HG03432 (cell line): ENCODE measurements around the gene MAPK8.

Experiments
- ATAC-seq: cut with Tn5 transposase; IDR thresholded peaks from one replicate; pipeline ENCODE4 v1.9.1; 2021; ENCODE audit warnings: mild to moderate bottlenecking, moderate library complexity; ENCODE audit not compliant: unreplicated experiment

The MAPK8 gene

DNA sequence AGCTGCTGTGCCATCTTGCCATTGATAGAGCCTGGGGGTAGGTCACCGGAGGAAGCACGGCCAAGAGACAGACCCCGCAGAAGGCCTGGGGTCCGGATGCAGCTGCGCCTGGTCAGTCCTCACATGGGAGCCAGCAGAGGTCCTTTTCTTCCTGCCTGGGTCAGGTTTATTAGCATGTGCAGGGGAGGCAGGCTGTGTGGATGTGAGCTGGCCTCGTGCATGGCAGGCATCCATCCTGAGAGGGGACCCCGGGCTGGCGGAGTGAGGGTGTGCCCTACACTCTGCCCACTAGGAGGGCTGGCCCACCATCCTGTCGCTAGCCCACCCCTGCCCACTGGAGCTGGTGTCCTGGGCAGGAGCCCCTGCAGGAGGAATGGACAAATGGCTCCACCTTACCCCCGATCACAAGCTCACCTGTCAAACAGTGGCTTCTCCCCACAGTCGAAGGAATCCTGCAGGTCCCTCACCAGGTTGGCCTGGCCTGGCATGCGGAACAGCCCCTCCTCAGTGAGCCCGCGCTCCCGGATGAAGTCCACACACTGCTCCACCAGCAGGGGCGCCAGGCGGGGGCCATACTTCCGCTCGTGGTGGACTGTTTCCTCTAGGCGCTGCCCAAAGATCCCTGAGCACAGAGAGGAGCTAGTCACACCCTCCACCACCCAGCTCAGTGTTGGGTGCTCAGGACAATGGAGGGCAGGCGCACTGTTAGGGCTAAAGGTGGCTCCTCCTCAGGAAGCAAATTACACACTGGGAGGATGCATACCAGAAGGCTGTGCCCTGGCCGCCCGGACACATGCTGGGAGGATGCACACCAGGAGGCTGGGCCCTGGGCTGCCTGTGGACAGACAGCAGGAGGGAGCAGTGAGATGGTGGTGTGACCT is 153.0 kb downstream of the MAPK8 start:
- no peak for ATAC-seq

DNA sequence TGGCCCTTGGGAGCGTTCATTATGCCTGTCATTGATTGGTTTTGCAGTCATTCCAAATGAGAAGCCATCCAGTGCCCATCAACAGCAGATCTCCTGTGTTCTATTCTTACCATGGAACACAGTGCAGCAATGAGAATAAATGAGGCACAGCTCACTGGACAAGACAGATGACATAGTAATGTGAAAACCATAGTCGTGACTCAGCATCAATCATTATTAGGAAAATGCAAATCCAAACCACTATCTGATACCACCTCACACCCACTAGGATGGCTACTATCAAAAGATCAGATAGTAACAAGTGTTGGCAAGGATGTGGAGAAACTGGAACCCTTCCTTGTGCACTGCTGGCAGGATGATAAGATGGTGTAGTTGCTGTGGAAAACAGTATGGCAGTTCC is 153.7 kb downstream of the MAPK8 start:
- ATAC-seq: no peak

DNA sequence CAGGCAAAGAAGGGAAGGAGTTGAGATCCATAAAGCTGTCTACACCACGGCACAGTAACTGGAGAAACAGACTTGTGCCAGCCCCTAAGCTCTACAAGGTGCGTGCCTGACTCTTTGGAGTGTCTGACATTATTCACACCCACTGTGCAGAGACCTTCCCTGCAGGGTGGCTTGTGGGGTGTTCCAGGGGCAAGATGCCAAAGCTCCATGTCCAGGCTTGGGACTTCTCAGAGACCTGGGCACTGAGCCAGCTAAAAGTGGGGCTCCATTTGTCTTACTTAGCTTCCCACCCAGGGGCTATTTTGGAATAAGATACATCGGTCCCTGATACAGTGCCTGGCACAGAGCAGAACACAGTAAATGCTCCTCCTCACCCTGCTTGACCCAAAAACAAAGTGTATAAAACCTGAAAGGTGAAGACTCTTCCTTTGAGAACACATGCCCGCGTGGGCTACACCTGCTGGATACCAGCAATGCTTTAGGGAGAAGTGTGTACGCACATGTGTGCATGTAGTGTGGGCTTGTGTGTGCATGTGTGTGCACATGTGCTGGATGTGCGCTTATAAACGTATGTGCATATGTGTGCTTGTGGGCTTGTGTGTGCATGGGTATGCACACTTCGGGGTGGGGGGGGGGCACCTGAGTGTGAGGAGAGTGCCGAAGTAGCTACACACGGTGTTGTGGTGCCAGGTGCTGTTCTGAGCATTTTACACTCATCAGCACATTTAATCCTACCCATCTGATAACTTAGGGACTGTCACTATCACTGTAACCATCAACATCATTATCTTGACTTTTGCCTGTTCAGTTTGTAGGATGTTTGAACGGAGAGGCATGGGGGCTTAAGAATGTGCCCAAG is 155.4 kb downstream of the MAPK8 start:
- no peak for ATAC-seq

DNA sequence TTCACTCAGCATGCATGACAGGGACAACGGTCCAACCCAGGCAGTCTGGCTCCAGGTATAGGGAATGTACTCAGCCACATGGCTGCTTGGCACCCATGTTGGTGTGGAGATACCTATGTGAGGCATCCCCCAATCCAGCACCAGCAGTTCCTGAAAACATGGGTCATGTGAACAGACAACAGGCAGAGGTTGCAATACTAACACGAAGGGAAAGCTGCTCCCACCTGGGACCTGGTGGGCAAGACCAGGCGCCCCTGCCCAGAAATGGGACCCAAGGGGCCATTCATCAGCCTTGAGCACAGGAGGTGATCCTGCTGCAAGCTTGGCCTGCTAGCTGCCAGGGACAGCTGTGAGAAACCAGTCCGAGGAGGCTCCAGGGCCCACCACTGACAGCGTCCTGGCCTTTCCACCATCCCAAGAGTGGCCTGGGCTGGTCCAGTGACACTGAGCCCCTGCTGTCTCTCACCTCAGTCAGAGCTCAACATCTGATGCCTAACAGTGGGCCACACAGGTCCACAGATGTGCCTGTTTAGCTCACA is 156.1 kb downstream of the MAPK8 start:
- ATAC-seq: no peak

DNA sequence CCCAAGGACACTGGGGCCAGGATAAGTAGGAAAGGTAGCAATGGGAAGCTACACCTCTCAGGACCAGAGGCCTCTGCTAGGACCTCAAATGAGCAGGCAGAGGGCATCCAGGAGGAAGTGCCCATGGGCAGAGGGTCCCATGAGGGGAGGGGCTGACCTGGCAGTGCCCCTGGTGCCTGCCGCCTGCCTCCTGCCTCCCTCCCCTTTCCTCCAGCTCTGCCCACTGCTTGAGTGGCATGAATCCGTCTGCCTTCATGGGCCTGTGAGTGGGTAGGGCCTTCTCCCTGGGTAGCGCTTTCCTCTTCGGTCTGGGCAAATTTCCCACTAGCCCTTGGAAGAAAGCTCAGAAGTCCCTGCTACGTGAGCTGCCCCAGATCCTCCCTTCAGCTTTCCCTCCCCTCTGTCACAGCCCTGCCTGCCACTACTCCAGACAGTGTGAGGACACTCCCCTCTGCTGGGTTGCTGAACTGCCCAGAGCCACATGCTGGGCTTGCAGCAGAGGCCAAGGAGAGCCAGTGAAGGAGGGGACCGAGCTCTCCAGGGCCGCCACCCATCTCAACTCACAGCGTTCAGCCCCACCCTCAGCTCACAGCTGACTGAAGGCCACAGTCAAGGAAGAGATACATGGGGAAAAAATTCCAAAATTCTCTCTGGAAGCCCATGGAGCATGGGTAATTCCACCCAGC is 157.0 kb downstream of the MAPK8 start:
- no peak for ATAC-seq

DNA sequence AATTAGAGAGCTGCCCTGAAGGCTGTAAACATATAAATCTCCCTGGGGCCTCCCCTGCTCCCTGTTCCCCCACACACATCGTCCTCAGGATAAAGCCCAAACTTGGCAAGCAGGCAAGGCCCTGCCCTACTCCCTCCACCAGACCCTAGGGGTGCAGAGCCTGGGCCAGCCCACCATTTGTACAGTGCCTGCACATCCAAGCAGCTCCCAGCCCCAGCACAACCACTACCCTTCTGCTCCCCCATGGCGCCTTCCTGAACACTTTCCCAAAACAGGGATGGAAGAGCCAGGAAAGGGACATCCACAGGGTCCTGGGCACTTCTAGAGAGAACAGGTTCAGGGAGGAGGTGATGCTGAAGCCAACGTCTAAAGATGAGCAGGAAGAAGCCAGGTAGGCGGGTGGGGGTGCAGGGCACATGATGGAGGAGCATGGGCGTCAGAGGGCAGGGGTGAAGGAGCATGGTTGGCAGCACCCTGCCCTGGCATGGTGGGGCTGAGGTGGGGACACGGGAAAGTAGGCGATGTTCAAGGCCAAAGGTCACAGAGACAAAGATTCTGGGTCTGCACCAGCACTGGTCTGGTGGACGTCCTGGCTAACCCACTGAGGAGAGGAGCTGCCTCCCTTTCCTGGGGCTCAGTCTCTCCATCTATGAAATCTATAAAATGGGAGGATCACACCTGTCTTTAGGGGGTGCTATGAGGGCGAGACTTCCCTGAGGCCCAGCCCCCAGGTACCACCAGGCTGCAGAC is 157.8 kb downstream of the MAPK8 start:
- no peak for ATAC-seq

DNA sequence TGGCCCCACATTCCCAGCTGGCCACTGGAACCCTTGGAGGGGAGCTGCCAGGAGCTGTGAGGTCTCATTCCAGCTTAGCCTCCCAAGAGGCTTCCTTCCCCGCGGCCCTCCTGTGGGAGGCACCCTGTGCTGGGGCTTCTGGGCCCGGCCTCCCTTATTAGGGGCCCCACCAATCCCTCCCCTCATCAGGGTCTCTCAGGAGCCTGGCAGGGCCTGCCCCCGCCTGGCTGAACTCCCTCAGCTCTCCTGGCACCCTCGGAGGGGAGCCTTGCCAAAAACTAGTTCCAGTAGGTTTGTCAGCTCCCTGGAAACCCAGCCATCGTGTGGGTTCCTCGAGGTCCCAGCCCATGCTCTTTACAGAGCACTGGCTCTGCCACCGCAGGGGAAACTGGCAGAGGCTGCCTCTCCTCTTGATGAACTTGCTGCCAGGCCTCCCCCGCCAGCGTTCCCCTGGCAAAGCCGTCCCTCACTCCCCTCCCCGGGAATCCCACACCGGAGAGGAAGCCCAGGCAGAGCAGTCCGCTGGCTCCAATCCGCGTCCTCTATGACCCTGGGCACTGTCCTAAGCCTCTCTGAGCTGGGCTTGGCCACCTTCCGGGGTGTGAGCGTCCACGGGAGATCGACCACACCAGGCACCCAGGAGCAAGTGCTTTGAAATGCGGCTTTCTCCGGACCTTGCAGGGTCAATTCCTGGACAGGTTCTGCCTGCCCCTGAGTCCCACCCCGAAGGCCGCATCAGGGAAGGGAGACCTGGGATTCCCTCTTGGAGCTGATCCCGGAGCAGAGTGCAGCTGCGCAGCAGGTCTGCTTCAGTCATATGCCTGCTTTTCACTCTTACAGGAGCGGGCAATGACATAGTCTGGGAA is 158.6 kb downstream of the MAPK8 start:
- no peak for ATAC-seq

DNA sequence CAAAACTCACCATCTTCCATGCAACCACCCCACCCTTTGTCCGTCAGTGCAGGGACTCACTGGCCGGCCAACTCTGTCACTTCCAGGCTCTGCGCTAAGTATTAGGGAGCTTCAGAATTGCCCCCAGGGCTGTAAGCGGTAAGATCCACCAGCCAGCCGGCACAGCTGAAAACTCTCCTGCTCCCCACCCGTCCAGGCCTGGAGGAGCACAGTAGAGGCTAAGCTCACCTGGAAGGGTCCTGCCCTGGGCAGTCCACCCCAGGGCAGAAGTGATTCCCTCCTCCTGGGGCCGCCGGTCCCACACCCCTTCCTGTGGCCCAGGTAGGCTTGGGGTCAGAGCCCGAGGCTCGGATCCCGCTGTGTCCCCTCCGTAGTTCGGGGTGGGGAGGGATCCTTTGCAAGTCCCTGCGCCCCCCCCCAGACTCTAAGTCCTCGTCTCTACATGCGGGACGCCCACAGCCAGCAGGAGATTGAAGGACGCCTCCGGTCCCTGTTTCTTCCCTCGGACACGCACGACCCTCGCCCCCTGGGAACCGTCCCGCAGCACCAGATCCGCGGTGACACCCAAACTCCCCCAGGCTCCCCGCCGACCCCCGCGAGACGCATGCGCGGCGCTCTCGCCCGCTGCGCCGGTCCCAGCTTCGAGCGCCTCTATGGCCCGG is 159.5 kb downstream of the MAPK8 start:
- ATAC-seq: no peak

DNA sequence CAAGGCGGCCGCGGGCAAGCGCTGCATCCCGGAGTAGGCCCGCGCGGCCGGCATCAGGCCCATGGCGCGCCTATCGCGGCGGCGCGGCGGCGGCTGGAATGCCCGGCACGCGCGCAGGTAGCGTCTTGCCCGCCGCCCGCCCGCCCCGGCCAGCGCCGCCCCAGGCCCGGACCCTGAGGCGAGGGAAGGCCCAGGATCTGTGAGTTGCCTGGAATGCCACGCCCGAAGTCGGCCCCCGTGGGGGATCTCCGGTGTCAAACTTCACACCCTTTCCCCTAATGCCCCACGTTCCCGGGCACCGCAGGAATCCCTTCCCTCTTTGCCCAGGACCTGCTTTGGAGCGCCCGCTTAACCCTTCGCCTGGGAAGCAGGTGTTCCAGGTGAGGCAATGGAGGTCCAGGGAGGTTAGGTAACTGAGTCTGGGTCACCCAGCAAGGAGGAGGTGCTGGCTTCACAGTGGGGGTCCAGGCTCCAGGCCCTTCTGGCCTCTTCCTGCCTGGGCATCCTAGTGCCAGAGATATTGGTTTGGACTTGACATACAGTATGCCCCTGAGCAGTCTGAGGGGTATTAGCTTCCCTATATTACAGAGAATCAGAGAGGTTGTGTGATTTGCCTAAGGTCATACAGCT is 160.2 kb downstream of the MAPK8 start:
- no peak for ATAC-seq

DNA sequence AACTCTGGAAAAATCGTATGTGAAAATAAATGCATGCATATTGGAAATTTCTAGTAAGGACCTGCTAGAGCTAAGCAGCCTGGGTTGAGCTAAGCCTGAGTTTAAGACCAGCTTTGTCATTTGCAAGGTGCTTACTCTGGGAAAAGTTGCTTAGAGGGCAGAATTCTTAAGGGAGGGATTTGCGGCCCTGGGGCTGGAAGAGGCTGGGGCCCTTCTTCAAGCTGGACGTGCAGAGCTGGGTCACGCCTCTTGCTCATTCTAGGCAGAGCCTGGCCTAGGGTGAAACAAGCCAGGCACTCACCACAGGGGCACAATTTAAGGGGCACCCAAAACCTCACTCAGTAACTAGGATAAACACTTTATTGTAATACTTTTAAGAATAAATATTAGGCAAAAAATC is 161.2 kb downstream of the MAPK8 start:
- no peak for ATAC-seq

DNA sequence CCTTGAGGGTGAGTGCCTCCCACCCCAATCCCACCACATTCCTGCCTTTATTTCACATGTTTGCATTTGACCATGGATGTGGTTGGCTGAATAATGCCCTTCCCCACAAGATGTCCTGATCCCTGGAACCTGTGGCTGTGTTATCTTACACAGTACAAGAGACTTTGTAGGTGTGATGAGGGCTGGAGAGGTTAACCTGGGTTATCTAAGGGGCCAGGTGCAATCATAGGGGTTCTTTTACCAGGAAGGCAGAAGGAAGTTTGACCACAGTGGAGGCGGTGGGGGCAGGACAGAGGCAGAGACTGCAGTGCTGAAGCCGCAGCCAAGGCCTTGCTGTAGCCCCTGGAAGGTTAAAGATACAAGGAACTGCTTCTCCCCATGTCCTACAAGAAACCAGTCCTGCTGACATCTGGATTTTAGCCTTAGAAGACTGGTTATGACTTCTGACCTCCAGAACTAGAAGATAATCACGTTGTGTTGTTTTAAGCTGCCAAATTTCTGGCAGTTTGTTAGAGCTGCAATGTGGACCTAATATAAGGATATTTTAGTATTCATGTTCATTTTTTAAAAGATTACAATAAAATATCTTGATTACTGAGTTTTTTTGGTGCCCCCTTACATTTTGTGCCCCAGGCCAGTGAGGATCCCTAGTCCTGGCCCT is 161.8 kb downstream of the MAPK8 start:
- no peak for ATAC-seq

DNA sequence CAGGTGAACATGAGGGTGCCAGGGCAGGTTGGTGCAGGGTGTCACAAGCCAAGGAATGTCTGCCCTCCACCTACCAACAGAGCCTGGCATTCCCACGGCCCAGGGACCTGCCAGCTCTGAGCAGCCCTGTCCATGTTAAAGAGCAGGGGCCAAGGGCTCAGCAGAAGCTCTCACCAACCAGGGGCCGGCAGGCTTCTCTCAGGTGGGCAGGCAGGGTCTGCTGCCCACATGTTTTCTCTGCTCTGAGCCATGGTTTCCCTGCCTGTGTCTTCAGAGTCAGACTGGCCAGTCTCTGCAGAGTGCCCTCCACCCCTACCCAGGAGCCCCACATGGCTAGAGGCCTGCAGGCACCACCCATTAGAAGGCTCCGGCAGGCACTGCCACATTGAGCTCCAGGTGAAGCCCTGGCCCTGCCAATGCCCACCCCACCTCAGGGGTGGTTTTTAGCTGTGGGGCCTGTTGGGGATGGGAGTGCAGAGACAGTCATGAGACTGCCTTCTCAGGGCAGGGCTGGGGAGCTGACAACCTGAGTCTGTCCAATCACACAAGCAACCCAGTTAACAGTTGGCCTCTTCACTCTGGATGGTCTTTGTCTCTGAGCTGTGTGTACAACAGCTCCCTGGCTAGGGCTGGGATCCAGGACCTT is 162.5 kb downstream of the MAPK8 start:
- ATAC-seq: no peak

DNA sequence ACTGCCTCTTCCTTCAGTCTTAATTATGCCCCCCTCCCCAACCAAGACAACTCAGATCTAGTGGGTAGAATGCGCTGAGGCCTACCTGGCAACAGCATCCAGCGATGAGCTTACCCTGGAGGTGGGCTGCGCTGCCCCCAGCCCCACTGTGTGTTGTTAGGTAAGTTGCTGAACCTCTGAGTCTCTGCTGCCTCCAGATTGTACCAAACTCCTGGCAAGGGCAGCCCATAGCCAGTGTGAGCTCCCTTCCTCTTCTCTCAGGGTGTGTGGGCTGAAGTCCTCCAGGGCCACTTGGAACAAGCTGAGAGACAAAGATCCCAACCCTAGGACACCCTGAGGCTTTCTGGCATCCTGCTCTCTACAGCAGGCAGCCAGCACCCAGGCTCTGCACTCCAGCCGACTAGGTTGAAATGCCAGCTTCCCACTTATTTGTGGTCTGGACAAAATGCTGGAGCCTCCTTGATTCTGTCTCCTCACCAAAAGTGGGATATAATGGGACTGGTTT is 163.1 kb downstream of the MAPK8 start:
- ATAC-seq: no peak

DNA sequence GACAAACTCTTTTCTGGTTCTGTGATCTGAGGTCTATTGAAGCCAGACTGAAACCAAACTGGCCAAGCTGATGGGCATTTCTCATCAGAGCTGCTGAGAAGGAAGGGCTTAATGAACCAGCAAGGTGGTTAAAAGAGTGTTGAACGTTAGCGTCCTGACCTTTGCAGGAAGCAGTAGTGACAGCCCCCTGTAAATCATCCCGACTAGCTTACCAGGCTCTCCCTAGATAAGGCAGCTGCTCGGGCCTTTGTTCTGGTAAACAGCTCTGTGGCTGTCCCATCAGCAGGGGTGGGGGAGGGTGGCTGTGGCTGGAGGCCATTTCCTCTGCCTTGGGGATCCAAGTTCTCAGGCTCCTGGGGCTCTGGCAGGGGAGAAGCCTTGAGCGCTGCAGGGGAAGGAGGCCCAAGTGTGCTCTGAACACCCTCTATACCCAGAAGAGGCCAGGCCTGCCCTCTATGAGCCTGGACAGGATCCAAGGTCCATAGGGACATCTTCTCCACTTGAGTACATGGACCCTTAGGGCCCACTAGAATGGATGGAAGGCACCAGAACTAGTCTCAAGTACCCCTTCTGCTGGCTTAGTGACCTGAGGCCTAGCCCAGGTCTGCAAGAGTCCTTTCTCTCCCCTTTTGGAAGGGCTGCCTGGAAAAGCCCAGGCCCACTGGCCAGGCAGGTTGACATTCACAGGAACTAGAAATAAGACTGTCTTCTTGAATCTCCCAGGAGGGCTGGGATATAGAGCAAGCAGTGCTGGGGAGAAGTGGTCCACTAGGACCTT is 163.8 kb downstream of the MAPK8 start:
- no peak for ATAC-seq

DNA sequence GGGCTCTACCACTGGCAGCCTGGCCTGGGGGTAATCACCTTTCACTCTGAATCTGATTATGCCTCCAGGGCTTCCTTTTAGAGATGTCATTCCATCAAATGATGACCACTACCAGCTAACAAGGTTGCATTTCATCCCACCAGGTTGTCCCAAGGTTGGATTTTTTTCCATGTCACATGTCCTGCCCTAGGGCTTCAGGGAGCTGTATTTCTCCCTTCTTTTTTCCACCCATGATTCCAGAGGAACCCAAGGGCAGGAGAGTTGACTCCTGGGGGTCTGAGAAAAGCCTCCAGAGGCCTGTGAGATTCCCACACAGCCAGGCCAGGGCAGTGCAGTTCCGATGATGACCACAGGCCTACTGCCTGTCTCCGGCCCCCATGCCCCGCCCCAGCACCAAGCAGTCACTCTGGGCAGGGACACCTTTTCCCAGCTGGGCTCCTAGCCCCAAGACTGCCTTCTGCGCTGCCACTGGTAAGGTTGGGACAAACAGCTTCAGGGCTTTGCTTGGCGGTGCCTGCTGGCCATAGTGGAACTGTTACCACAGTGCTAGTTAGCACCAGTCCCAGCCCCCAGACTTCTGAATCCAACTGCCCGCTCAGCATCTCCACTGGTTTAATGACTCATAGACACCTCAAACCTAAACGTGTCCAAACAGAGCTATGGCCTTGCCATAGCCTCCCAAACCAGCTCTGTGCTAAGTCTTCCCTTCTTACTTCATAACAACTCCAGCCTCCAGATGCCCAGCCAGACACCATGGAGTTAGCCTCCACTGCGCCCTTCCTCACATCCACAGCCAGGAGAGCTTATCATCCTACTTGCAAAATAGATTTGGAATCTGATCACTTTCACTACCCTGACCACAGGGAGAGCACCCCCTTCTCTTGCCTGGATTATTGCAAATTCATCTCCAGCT is 164.7 kb downstream of the MAPK8 start:
- ATAC-seq: no peak
